Measurements from ENCODE around the gene INPP5D.

The INPP5D gene

GRCh38 chr2:233174137-233174536 lies 114.0 kb downstream of the INPP5D start:
- DNase-seq (ENCODE audit: extremely low read depth, low read depth) = no peak
- H3K4me3 ChIP-seq (replicated peaks; ENCODE audit: low read depth, low read length) = no peak overlapping the region
- TF ChIP-seq CTCF (IDR thresholded peaks at IDR 0.05; ENCODE audit: low read depth, low read length, missing control alignments) = no peak

- no peak overlapping the region for H3K4me3 ChIP-seq (replicated peaks; ENCODE audit: low read depth, low read length)
- no peak for TF ChIP-seq CTCF (IDR thresholded peaks at IDR 0.05; ENCODE audit: low read depth, low read length, missing control alignments)
- DNase-seq (ENCODE audit: extremely low read depth, low read depth) = no peak
Observed at GRCh38 chr2:233178994-233179847, 119.1 kb downstream of the INPP5D start.

GRCh38 chr2:233179848-233180366 lies 119.8 kb downstream of the INPP5D start:
- H3K4me3 ChIP-seq (replicated peaks; ENCODE audit: low read depth, low read length) = no peak overlapping the region
- no peak for TF ChIP-seq CTCF (IDR thresholded peaks at IDR 0.05; ENCODE audit: low read depth, low read length, missing control alignments)
- DNase-seq (ENCODE audit: extremely low read depth, low read depth) = no peak

- no peak for TF ChIP-seq CTCF (IDR thresholded peaks at IDR 0.05; ENCODE audit: low read depth, low read length, missing control alignments)
- DNase-seq (ENCODE audit: extremely low read depth, low read depth) = no peak
- H3K4me3 ChIP-seq (replicated peaks; ENCODE audit: low read depth, low read length) = no peak overlapping the region
Observed at GRCh38 chr2:233183869-233184418, 123.8 kb downstream of the INPP5D start.

- H3K4me3 ChIP-seq (replicated peaks; ENCODE audit: low read depth, low read length) = no peak overlapping the region
- no peak for TF ChIP-seq CTCF (IDR thresholded peaks at IDR 0.05; ENCODE audit: low read depth, low read length, missing control alignments)
- no peak for DNase-seq (ENCODE audit: extremely low read depth, low read depth)
Observed at GRCh38 chr2:233184669-233185068, 124.5 kb downstream of the INPP5D start.

GRCh38 chr2:233185330-233185729 lies 125.2 kb downstream of the INPP5D start:
- no peak for DNase-seq (ENCODE audit: extremely low read depth, low read depth)
- TF ChIP-seq CTCF (IDR thresholded peaks at IDR 0.05; ENCODE audit: low read depth, low read length, missing control alignments) = no peak
- no peak overlapping the region for H3K4me3 ChIP-seq (replicated peaks; ENCODE audit: low read depth, low read length)

Data from HFF-Myc (cell line).